H9 (cell line): Measurements from ENCODE around the gene PDZK1IP1. TPM values are rescaled to one million over a fixed set of nuclear protein-coding genes. Genes with fewer than 3 reads are reported as not detected.

ENCODE experiments used
- DNase-seq: peaks from one replicate; pipeline ENCODE4 v3.0.0-alpha.2; 2017
- H2AFZ ChIP-seq: one replicate; pipeline ENCODE4 v1.6.1; 2013; ENCODE audit warnings: mild to moderate bottlenecking, low read length, control low read depth, moderate library complexity
- H2AK5ac ChIP-seq: 2 replicates; pipeline ENCODE4 v1.6.1; 2013; ENCODE audit warnings: low read length, control low read depth, mixed read lengths; ENCODE audit not compliant: insufficient read length
- H2BK120ac ChIP-seq: one replicate; pipeline ENCODE4 v1.6.1; 2013; ENCODE audit warnings: low read depth, mild to moderate bottlenecking, low read length, control low read depth, inconsistent platforms; ENCODE audit not compliant: poor library complexity, severe bottlenecking
- H2BK12ac ChIP-seq: 2 replicates; pipeline ENCODE4 v1.6.1; 2013; ENCODE audit warnings: low read length, control low read depth, mixed read lengths, low read depth; ENCODE audit not compliant: insufficient read length
- H2BK15ac ChIP-seq: 2 replicates; pipeline ENCODE4 v1.6.1; 2013; ENCODE audit warnings: low read depth, low read length, control low read depth
- H2BK20ac ChIP-seq: one replicate; pipeline ENCODE4 v1.6.1; 2013; ENCODE audit warnings: low read depth, mild to moderate bottlenecking, low read length, control low read depth, inconsistent platforms; ENCODE audit not compliant: poor library complexity, severe bottlenecking
- H2BK5ac ChIP-seq: 2 replicates; pipeline ENCODE4 v1.6.1; 2013; ENCODE audit warnings: low read length, control low read depth, mixed read lengths; ENCODE audit not compliant: insufficient read length
- H3K14ac ChIP-seq: 2 replicates; pipeline ENCODE4 v1.6.1; 2013; ENCODE audit warnings: low read length, control low read depth; ENCODE audit not compliant: insufficient read depth
- H3K18ac ChIP-seq: 2 replicates; pipeline ENCODE4 v1.6.1; 2013; ENCODE audit warnings: low read depth, mild to moderate bottlenecking, mixed read lengths, low read length, control low read depth; ENCODE audit not compliant: insufficient read length
- H3K23ac ChIP-seq: 2 replicates; pipeline ENCODE4 v1.6.1; 2013; ENCODE audit warnings: low read length, control low read depth, mixed read lengths, low read depth; ENCODE audit not compliant: insufficient read length
- H3K23me2 ChIP-seq: 2 replicates; pipeline ENCODE4 v1.6.1; 2013; ENCODE audit warnings: low read depth, mild to moderate bottlenecking, mixed read lengths, low read length, control low read depth; ENCODE audit not compliant: insufficient read length, poor library complexity, severe bottlenecking
- H3K27ac ChIP-seq: 2 replicates; pipeline ENCODE4 v1.5.1; 2013; ENCODE audit warnings: low read length, control low read depth, mixed read lengths, low read depth; ENCODE audit not compliant: insufficient read length
- H3K27me3 ChIP-seq: 2 replicates; pipeline ENCODE4 v1.6.1; 2013; ENCODE audit warnings: low read length, control low read depth, inconsistent platforms; ENCODE audit not compliant: insufficient read depth
- H3K4ac ChIP-seq: 2 replicates; pipeline ENCODE4 v1.6.1; 2013; ENCODE audit warnings: low read depth, mild to moderate bottlenecking, control low read depth, inconsistent platforms, low read length, moderate library complexity
- H3K4me1 ChIP-seq: 2 replicates; pipeline ENCODE4 v1.6.1; 2013; ENCODE audit warnings: low read length, control low read depth, inconsistent platforms; ENCODE audit not compliant: insufficient read depth
- H3K4me2 ChIP-seq: 2 replicates; pipeline ENCODE4 v1.6.1; 2013; ENCODE audit warnings: low read length, control low read depth, mixed read lengths; ENCODE audit not compliant: insufficient read length, insufficient read depth
- H3K56ac ChIP-seq: 2 replicates; pipeline ENCODE4 v1.6.1; 2013; ENCODE audit warnings: low read depth, mild to moderate bottlenecking, mixed read lengths, low read length, control low read depth; ENCODE audit not compliant: insufficient read length
- H3K79me1 ChIP-seq: 2 replicates; pipeline ENCODE4 v1.6.1; 2013; ENCODE audit warnings: low read depth, mild to moderate bottlenecking, moderate library complexity, low read length, control low read depth, inconsistent platforms; ENCODE audit not compliant: insufficient read depth, poor library complexity, severe bottlenecking
- H3K79me2 ChIP-seq: 2 replicates; pipeline ENCODE4 v1.6.1; 2013; ENCODE audit warnings: low read length, control low read depth, inconsistent platforms; ENCODE audit not compliant: insufficient read depth
- H3K9ac ChIP-seq: 2 replicates; pipeline ENCODE4 v1.6.1; 2013; ENCODE audit warnings: low read length, control low read depth, mixed read lengths; ENCODE audit not compliant: insufficient read length; ENCODE audit errors: extremely low read depth
- H3K9me3 ChIP-seq: one replicate; pipeline ENCODE4 v1.6.1; 2013; ENCODE audit warnings: low read depth, low read length, inconsistent platforms; ENCODE audit not compliant: control insufficient read depth
- H3T11ph ChIP-seq: one replicate; pipeline ENCODE4 v1.6.1; 2013; ENCODE audit warnings: mild to moderate bottlenecking, low read length, control low read depth, inconsistent platforms
- H4K20me1 ChIP-seq: one replicate; pipeline ENCODE4 v1.6.1; 2013; ENCODE audit not compliant: control insufficient read depth, insufficient read length, insufficient read depth
- H4K5ac ChIP-seq: 2 replicates; pipeline ENCODE4 v1.6.1; 2013; ENCODE audit warnings: low read depth, mild to moderate bottlenecking, mixed read lengths, low read length, control low read depth; ENCODE audit not compliant: insufficient read length
- H4K8ac ChIP-seq: replicated peaks from 2 replicates; pipeline ENCODE4 v1.6.1; 2013; ENCODE audit warnings: low read length, control low read depth, mixed read lengths, low read depth; ENCODE audit not compliant: insufficient read length
- H4K91ac ChIP-seq: 2 replicates; pipeline ENCODE4 v1.6.1; 2013; ENCODE audit warnings: low read depth, mild to moderate bottlenecking, moderate library complexity, mixed read lengths, low read length, control low read depth; ENCODE audit not compliant: insufficient read length
- H3K27ac Mint-ChIP-seq, 3 experiments: 2 replicates in 2 of 3; 3 replicates in 1 of 3; pipeline ENCODE4 v1.8.0; 2020 to 2021; ENCODE audit warnings: mixed read lengths in 3 of 3, mild to moderate bottlenecking in 1 of 3, moderate library complexity in 1 of 3
- H3K27me3 Mint-ChIP-seq: 2 replicates; pipeline ENCODE4 v1.8.0; 2021; ENCODE audit warnings: low read depth, mild to moderate bottlenecking, moderate library complexity, mixed read lengths
- H3K36me3 Mint-ChIP-seq, 3 experiments: 2 replicates in 2 of 3; 3 replicates in 1 of 3; pipeline ENCODE4 v1.8.0; 2020 to 2021; ENCODE audit warnings: low read depth in 3 of 3, mixed read lengths in 3 of 3; ENCODE audit not compliant: insufficient read depth in 1 of 3
- H3K4me1 Mint-ChIP-seq, 2 experiments: 2 replicates each; pipeline ENCODE4 v1.8.0; 2020; ENCODE audit warnings: mixed read lengths in 2 of 2
- H3K4me3 Mint-ChIP-seq, 2 experiments: 2 replicates in 1 of 2; 3 replicates in 1 of 2; pipeline ENCODE4 v1.8.0; 2020 to 2021; ENCODE audit warnings: mild to moderate bottlenecking in 2 of 2, mixed read lengths in 2 of 2, moderate library complexity in 1 of 2
- H3K9me3 Mint-ChIP-seq, 2 experiments: 2 replicates in 1 of 2; 3 replicates in 1 of 2; pipeline ENCODE4 v1.8.0; 2020; ENCODE audit warnings: mild to moderate bottlenecking in 2 of 2, mixed read lengths in 2 of 2, moderate library complexity in 1 of 2
- CTCF ChIP-seq: fragments of 200-600 bp; sonication (generic); conservative IDR thresholded peaks from 3 replicates; pipeline ENCODE4 v1.8.0; 2021; ENCODE audit warnings: antibody characterized with exemption, mild to moderate bottlenecking
- WGBS: extraction: QIAGEN DNeasy Blood & Tissue Kit; methylation state at CpG from one replicate; pipeline ENCODE4 v1.1.7; 2013; ENCODE audit warnings: missing lambda C conversion rate, low lambda C conversion rate, mixed read lengths; ENCODE audit not compliant: insufficient read length; ENCODE audit errors: extremely low coverage; 5-methylcytosine and 5-hydroxymethylcytosine counted together
- total RNA-seq: library from RNA; stranded (reverse); gene quantifications from 2 replicates; pipeline ENCODE4 v1.2.1, GENCODE V29; 2021

Gene PDZK1IP1
- total RNA-seq, 1 experiment from 2014 or later = not detected

- Histone ChIP-seq H2BK20ac (no peak overlapping the region), H3K23ac (no peak overlapping the region), H2BK15ac (no peak overlapping the region), H3K79me1 (no peaks in the 10 kb centered on the region), H2BK12ac (no peak overlapping the region), H4K91ac (no peak overlapping the region), H3K18ac (no peak overlapping the region), H2BK5ac (no peak overlapping the region), H2BK120ac (no peak overlapping the region), H4K8ac (no peak overlapping the region), H3K4ac (no peak overlapping the region), H4K5ac (no peak overlapping the region), H3K14ac (no peak overlapping the region), H3K9ac (no peak overlapping the region), H4K20me1 (no peaks in the 10 kb centered on the region), H3K27ac (no peak overlapping the region), H3K23me2 (no peaks in the 10 kb centered on the region), H2AK5ac (no peak overlapping the region), H2AFZ (no peak overlapping the region), H3K4me1 (peaks cover 7% of the 10 kb centered on the region), H3K56ac (no peak overlapping the region), H3K4me2 (no peak overlapping the region), H3T11ph (no peak overlapping the region), H3K79me2 (no peaks in the 10 kb centered on the region), H3K27me3 (0 out of 2 replicates have a peak, but pooled peaks cover under 1% of the 10 kb centered on the region), H3K9me3 (no peaks in the 10 kb centered on the region)
- peaks cover 5 to 9% of the 10 kb centered on the region in 2 experiments; a peak in 2 of 5 replicates for H3K9me3 Mint-ChIP-seq
- H3K4me1 Mint-ChIP-seq = peaks cover 31 to 39% of the 10 kb centered on the region in 2 experiments
- H3K4me3 Mint-ChIP-seq = no peak overlapping the region
- 0 out of 7 replicates have a peak, but pooled peaks cover 0 to 3% (median 0%) of the 10 kb centered on the region in 3 experiments for H3K36me3 Mint-ChIP-seq
- DNase-seq = no peak
- no peak for TF ChIP-seq CTCF
- no peak overlapping the region; a peak in 1 of 7 replicates for H3K27ac Mint-ChIP-seq
- H3K27me3 Mint-ChIP-seq = peaks cover 55% of the 10 kb centered on the region
- WGBS = no CpG with 5 or more reads among the region's 7 CpGs
These were observed 748 bp downstream of the PDZK1IP1 start for GRCh38 chr1:47188791-47189785.
